H1 (cell line): ENCODE data around the gene SLC25A20. TPM values are rescaled to one million over a fixed set of nuclear protein-coding genes. Genes with fewer than 3 reads are reported as not detected.

ENCODE experiments used
- CHD2 ChIP-seq: IDR thresholded peaks from 2 replicates; pipeline ENCODE4 v1.6.1; 2012; ENCODE audit warnings: low read length, improper control_type of control experiment
- CREB1 ChIP-seq: IDR thresholded peaks from 2 replicates; pipeline ENCODE4 v1.6.1; 2012; ENCODE audit warnings: inconsistent platforms
- CTBP2 ChIP-seq: IDR thresholded peaks from 2 replicates; pipeline ENCODE4 v1.7.0; 2011; ENCODE audit warnings: borderline replicate concordance, mild to moderate bottlenecking, moderate library complexity, mixed read lengths, low read length; ENCODE audit not compliant: insufficient read depth, insufficient read length
- JUN ChIP-seq: IDR thresholded peaks from 2 replicates; pipeline ENCODE4 v1.6.1; 2011; ENCODE audit warnings: low read depth, mild to moderate bottlenecking, improper control_type of control experiment, low read length
- ZNF274 ChIP-seq: IDR thresholded peaks from 2 replicates; pipeline ENCODE4 v1.7.0; 2012; ENCODE audit warnings: low read length, borderline replicate concordance; ENCODE audit errors: extremely low read depth
- polyA plus RNA-seq, 7 experiments: library from polyadenylated mRNA; depleted of rRNA in 3 of 7; stranded (reverse) in 5 of 7; unstranded in 2 of 7; fragments of >200 nt in 5 of 7; fragments of 200-250 nt in 2 of 7; gene quantifications; 1 replicate in 5 of 7; 2 replicates in 1 of 7; 4 replicates in 1 of 7; pipeline versions ENCODE4 v1.2.1 to v1.2.3, GENCODE V29; 2011 to 2013; ENCODE audit warnings: missing spikeins in 2 of 7, mixed read lengths in 2 of 7
- total RNA-seq: library from RNA; stranded (reverse); fragmentation: NEBNext Ultra II Directional; extraction: Animal tissue kit (Norgen Biotek cat#: 25700); gene quantifications from 2 replicates; pipeline ENCODE4 v1.2.1, GENCODE V29; 2021

The SLC25A20 gene
- total and polyA plus RNA-seq, 2 of the 8 experiments (the other 6 are each of a cell fraction or from before 2014, with no cell fraction given): 3.8 to 4.0 TPM

DNA sequence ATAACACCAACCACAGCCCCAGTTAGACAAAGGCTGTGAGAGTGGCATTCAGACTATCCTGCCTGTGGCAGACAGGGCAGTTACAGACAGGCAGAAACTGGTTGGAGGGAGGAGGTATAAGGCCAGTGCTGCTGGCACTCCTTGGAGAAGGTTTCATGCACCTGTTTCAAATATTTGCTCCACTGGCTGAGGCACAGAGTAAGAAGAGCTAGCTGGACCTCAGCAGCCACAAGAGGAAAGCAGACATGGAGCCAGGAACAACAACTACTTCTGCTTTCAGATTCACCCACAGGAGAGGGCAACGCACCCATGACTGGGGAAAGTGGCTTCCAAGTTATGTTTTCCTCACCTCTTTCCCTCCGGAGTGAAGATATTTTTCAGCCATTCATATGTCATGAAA lies 39.5 kb downstream of the SLC25A20 start (continued):
- TF ChIP-seq ZNF274 (no peak), JUN (no peak), CREB1 (no peak), CTBP2 (no peak), CHD2 (no peak)
- TF ChIP-seq, all 59 proteins: peak for 0
